Measurements from ENCODE around the gene RABL3. TPM values are rescaled to one million over a fixed set of nuclear protein-coding genes. Genes with fewer than 3 reads are reported as not detected.

The RABL3 gene
- total RNA-seq, 2 donors from 2014 or later: 25.5 to 30.5 TPM

- intact Hi-C loops (cut with DNase I): no loop called here
- H3K36me3 ChIP-seq: no peaks in the 10 kb centered on the region
- H3K9ac ChIP-seq (ENCODE audit: low read depth in 2 of 2, low read length in 2 of 2): no peak overlapping the region
- no peak overlapping the region for H3K27ac ChIP-seq
- H3K4me1 ChIP-seq: no peaks in the 10 kb centered on the region
- TF ChIP-seq, protein P1, sequence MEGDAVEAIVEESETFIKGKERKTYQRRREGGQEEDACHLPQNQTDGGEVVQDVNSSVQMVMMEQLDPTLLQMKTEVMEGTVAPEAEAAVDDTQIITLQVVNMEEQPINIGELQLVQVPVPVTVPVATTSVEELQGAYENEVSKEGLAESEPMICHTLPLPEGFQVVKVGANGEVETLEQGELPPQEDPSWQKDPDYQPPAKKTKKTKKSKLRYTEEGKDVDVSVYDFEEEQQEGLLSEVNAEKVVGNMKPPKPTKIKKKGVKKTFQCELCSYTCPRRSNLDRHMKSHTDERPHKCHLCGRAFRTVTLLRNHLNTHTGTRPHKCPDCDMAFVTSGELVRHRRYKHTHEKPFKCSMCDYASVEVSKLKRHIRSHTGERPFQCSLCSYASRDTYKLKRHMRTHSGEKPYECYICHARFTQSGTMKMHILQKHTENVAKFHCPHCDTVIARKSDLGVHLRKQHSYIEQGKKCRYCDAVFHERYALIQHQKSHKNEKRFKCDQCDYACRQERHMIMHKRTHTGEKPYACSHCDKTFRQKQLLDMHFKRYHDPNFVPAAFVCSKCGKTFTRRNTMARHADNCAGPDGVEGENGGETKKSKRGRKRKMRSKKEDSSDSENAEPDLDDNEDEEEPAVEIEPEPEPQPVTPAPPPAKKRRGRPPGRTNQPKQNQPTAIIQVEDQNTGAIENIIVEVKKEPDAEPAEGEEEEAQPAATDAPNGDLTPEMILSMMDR (IDR thresholded peaks at IDR 0.05): no peak
- H3K4me3 ChIP-seq: no peak overlapping the region
- no peaks in the 10 kb centered on the region for H3K27me3 ChIP-seq
- no peaks in the 10 kb centered on the region for H3K9me3 ChIP-seq
- DNase-seq: no peak
Observed at GRCh38 chr3:120661106-120661905, 81.0 kb downstream of the RABL3 start.

- intact Hi-C loops (cut with DNase I): no loop called here
- no peaks in the 10 kb centered on the region for H3K36me3 ChIP-seq
- H3K4me1 ChIP-seq: no peaks in the 10 kb centered on the region
- DNase-seq: no peak
- H3K27me3 ChIP-seq: no peaks in the 10 kb centered on the region
- H3K4me3 ChIP-seq: no peak overlapping the region
- H3K9ac ChIP-seq (ENCODE audit: low read depth in 2 of 2, low read length in 2 of 2): no peak overlapping the region
- TF ChIP-seq, protein P1 (IDR thresholded peaks at IDR 0.05): no peak
- no peak overlapping the region for H3K27ac ChIP-seq
- H3K9me3 ChIP-seq: no peaks in the 10 kb centered on the region
Observed at GRCh38 chr3:120659834-120660233, 82.5 kb downstream of the RABL3 start.

DNA sequence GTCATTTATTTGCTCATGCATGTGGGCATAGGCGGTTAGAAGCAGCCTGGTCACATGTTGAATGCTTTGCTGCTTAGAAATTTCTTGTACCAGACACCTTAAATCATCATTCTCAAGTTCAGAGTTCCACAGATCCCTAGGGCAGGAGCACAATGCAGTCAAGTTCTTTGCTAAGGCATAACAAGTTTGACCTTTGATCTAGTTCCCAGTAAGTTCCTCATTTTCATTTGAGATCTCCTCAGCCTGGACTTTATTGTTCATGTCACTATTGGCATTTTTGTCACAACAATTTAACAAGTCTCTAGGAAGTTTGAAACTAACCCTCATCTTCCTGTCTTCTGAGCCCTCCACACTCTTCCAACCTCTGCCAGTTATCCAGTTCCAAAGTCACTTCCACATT is 83.0 kb downstream of the RABL3 start:
- Histone ChIP-seq H3K4me1 (no peaks in the 10 kb centered on the region), H3K9me3 (no peaks in the 10 kb centered on the region), H3K9ac (ENCODE audit: low read depth in 2 of 2, low read length in 2 of 2) (no peak overlapping the region), H3K4me3 (no peak overlapping the region), H3K36me3 (no peaks in the 10 kb centered on the region), H3K27ac (no peak overlapping the region), H3K27me3 (no peaks in the 10 kb centered on the region)
- TF ChIP-seq, protein P1 (IDR thresholded peaks at IDR 0.05): no peak
- intact Hi-C loops (cut with DNase I): no loop called here
- DNase-seq: no peak

DNA sequence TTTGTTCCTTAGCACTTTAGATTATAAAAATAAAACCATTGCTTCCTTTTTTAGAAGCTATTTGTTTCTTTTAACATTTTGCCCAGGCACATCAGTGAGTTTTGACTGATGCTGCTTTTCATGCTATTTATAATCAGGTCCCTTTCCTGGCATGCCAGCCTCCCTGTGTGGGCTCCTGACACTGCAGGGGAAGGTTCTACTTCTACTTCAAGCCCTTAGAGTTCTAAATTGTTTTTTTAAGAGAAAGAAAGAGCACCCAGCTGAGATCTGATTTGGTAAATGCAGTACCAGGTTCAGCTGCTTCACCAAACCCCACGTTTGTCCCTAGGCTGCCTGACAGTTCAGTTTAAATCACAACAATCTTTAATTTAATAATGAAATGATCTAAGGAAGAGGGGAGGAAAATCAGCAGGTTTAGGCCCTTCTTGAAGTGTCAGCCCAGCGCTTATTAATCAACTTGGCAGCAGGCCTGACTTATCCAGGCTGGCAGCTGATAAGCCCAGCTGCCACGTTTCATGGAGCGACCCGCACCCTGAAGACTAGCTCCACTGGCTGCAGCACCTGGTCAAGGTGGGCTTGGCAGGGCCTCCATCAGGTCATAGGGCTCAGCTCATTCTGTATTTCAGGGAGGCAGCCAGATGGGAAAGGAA is 89.3 kb downstream of the RABL3 start:
- Histone ChIP-seq H3K4me3 (no peak overlapping the region), H3K4me1 (no peaks in the 10 kb centered on the region), H3K36me3 (no peaks in the 10 kb centered on the region), H3K27ac (no peak overlapping the region), H3K9me3 (no peaks in the 10 kb centered on the region), H3K27me3 (no peaks in the 10 kb centered on the region), H3K9ac (ENCODE audit: low read depth in 2 of 2, low read length in 2 of 2) (no peak overlapping the region)
- TF ChIP-seq, protein P1 (IDR thresholded peaks at IDR 0.05): no peak
- intact Hi-C loops (cut with DNase I): no loop called here
- no peak for DNase-seq

- TF ChIP-seq, protein P1 (IDR thresholded peaks at IDR 0.05): no peak
- no peak for DNase-seq
- no peaks in the 10 kb centered on the region for H3K9me3 ChIP-seq
- H3K27me3 ChIP-seq: no peaks in the 10 kb centered on the region
- no peaks in the 10 kb centered on the region for H3K36me3 ChIP-seq
- intact Hi-C loops (cut with DNase I): no loop called here
- H3K9ac ChIP-seq (ENCODE audit: low read depth in 2 of 2, low read length in 2 of 2): no peak overlapping the region
- H3K27ac ChIP-seq: no peak overlapping the region
- H3K4me1 ChIP-seq: no peaks in the 10 kb centered on the region
- no peak overlapping the region for H3K4me3 ChIP-seq
Observed at GRCh38 chr3:120652281-120652680, 90.0 kb downstream of the RABL3 start.

Measured in colonic mucosa (tissue), 4 donors.